GM21390 (cell line): ENCODE results near the gene SLC22A17.

Experiments used
- ATAC-seq: cut with Tn5 transposase; IDR thresholded peaks from one replicate; pipeline ENCODE4 v1.9.1; 2021; ENCODE audit not compliant: unreplicated experiment

SLC22A17 gene

GRCh38 chr14:23364164-23365035 lies 11.7 kb upstream of the SLC22A17 start:
- no peak for ATAC-seq

- no peak for ATAC-seq
Measured at GRCh38 chr14:23362200-23362599, 9.5 kb upstream of the SLC22A17 start.

- no peak for ATAC-seq
Measured at GRCh38 chr14:23361763-23362162, 9.1 kb upstream of the SLC22A17 start.

GRCh38 chr14:23361320-23361719 lies 8.6 kb upstream of the SLC22A17 start:
- ATAC-seq = no peak

GRCh38 chr14:23360496-23360895 lies 7.8 kb upstream of the SLC22A17 start:
- no peak for ATAC-seq

- ATAC-seq = no peak
Measured at GRCh38 chr14:23359722-23360447, 7.2 kb upstream of the SLC22A17 start.

GRCh38 chr14:23359167-23359626 lies 6.5 kb upstream of the SLC22A17 start:
- no peak for ATAC-seq

GRCh38 chr14:23358553-23359166 lies 6.0 kb upstream of the SLC22A17 start:
- ATAC-seq = no peak

- ATAC-seq = no peak
Measured at GRCh38 chr14:23358042-23358441, 5.4 kb upstream of the SLC22A17 start.

- no peak for ATAC-seq
Measured at GRCh38 chr14:23357261-23357660, 4.6 kb upstream of the SLC22A17 start.

- ATAC-seq = no peak
Measured at GRCh38 chr14:23356662-23357061, 4.0 kb upstream of the SLC22A17 start.

GRCh38 chr14:23355871-23356435 lies 3.3 kb upstream of the SLC22A17 start:
- no peak for ATAC-seq

- no peak for ATAC-seq
Measured at GRCh38 chr14:23354990-23355389, 2.3 kb upstream of the SLC22A17 start.

GRCh38 chr14:23353433-23353780 lies 720 bp upstream of the SLC22A17 start:
- ATAC-seq = no peak

- no peak for ATAC-seq
Measured at GRCh38 chr14:23351681-23352505, 794 bp downstream of the SLC22A17 start.

GRCh38 chr14:23349156-23349845 lies 3.4 kb downstream of the SLC22A17 start:
- no peak for ATAC-seq

GRCh38 chr14:23348297-23348655 lies 4.4 kb downstream of the SLC22A17 start:
- ATAC-seq = no peak

- ATAC-seq = no peak
Measured at GRCh38 chr14:23347406-23348296, 5.0 kb downstream of the SLC22A17 start.
